DMS53 treated with DMSO at 0.1 percent for 48 hours (cell line): ENCODE results near the gene HOXB7.

Source experiments
- DNase-seq: peaks from one replicate; lab custom pipeline; 2025; ENCODE audit not compliant: unreplicated experiment; lab: John Stamatoyannopoulos, UW

Gene HOXB7

GRCh38 chr17:48568499-48569239 is 42.1 kb downstream of the HOXB7 start:
- no peak for DNase-seq

DNA sequence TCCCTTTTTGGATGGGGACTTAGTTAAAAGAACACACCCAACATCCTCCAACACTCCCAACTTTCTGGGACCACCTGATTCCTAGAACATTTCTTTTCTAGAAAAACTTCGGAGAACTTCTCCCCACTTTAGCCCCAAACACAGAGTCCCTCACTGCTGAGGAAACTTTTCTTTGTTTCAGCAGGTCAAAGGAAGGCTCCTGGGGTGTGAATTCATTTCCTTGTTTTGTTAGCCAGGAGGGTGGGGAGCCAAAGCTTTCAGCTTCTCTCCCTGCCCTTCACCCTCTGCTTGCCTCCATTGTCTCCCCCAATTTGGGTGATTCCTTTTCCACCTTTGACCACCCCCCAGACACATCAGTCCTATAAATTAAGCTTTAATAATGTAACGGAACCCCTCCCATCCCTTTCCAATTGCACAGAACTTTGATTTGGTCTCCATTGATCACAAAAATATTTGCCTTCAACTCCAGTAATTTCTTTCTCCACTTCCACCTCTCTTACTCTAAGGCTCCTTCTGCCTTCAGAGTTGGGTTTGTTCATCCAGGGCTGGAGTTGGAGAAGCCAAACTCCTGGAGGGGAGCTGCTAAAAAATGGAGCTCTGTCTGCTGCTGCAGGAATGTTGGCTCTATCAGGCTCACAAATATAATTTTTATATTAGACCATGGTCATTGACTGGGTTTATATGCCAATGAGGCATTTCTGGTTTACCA is 43.0 kb downstream of the HOXB7 start:
- no peak for DNase-seq

GRCh38 chr17:48567209-48567608 is 43.6 kb downstream of the HOXB7 start:
- no peak for DNase-seq

- DNase-seq: no peak
Measured at GRCh38 chr17:48566717-48567116, 44.1 kb downstream of the HOXB7 start.

- no peak for DNase-seq
Measured at GRCh38 chr17:48565925-48566710, 44.7 kb downstream of the HOXB7 start.

DNA sequence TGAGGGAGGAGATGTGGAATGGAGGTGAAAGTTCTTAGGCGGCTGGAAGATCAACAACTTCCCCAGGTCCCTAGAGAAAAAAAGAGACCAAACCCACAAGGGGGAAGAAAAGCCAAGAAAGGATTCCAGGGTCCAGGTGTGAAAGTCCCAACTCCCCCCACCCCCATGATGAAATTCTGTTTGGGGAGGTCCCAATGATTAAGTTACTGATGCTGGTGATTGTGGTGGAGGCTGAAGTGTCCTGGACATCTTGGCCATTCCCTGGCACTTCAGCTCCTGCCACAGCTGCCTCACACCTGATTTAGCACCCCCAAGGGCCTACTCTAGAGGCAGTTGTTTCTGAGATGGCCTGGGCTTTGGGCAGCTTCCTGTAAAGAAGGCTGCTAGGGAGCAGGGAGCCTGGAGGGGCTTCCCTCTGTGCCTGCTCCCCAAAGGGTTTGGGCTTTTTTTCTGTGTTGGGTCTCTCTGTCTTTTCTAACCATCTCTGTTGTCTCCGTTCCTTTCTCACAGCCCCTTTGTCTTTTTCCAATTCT is 45.7 kb downstream of the HOXB7 start:
- no peak for DNase-seq

- DNase-seq: no peak
Measured at GRCh38 chr17:48564188-48565021, 46.4 kb downstream of the HOXB7 start.

DNA sequence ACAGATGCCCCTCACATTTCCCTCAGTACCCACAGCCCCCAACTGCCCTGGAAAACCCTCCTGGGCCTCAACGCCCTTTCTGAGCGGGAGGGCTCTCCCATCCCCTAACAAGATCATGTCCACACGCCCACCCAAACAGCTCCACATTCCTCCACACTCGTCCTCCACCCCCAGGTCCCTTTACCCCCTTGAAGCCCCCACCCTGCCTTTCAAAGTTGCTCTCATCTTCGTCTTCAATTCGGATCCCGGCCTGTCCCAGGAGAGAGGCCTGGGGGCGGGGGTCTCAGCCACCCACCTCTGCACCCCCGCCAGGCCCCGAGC is 47.0 kb downstream of the HOXB7 start:
- no peak for DNase-seq

DNA sequence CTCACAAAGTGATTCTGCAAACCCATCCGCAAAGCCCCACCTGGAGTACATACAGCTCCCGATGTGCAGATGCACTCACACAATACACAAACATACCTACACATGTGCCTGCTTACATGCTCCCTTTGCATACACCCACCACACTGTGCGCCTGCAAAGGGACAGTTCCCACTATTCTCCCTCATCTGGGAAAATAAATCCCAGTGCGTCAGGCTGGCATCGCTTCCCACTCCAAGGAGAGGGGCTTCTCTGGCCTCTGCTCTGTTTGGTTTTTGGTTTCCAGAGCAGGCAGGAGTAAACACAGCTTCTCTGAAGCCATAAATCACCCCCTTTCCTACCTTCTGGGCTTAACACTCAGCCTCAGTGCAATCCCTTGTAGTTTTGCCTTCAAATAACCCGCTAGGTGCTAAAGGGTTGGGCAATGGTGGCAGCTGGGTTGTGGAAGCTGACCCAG is 47.4 kb downstream of the HOXB7 start:
- no peak for DNase-seq

DNA sequence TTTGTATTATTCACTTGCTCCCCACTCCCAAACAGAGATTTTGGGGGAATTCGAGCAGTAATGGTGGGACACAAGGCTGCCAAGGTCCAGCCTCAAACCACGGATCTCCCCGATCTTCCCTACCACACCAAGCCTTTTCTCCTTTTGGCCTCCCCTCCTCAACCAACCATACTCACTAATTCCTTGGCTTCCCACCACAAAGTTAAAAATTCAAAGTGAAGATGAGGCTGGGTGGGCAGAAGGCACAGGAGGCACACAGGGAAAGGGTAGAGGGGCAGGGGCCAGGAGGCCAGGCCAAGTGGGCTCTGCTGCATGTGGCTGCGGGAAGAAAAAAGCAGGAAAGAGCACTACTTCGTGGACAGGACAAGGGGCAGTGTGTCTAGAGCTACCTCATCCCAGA is 47.9 kb downstream of the HOXB7 start:
- DNase-seq: no peak

- no peak for DNase-seq
Measured at GRCh38 chr17:48561884-48562810, 48.7 kb downstream of the HOXB7 start.

GRCh38 chr17:48559840-48560817 is 50.7 kb downstream of the HOXB7 start:
- no peak for DNase-seq

DNA sequence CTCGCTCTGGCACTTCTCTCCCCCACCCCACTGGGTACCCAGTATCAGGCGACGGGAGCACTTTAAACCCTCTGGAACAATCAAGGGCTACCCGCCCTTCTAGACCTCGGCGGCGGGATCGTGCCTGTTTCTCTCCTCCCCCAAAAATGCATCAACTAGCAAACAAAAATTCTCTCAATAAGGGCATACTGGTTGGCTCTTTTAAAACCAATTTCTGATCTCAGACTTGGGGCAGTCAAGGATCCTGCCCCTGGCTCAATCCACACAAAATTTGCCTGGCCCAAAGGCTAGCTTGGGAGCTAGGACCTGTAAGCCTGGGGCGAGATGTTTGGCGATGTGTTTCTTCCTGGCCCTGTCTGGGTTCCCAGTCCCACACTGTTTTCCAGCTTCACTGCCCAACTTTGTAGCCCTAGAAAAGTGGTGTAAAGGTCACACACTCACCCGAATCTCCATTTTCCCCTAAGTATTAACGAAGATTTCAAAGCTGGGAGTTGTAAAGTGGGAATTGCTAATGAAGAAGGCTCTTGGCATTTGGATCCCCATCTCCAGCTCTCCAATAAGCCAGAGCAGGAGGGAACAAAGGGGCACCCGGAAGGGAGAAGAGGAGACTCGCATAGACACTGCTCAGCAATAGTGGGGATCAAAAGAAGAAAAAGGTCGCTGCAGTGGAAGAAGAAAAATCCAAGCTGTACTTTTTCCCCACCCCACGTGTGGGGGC is 51.5 kb downstream of the HOXB7 start:
- no peak for DNase-seq

GRCh38 chr17:48558831-48559121 is 52.0 kb downstream of the HOXB7 start:
- DNase-seq: no peak

- DNase-seq: no peak
Measured at GRCh38 chr17:48558057-48558830, 52.6 kb downstream of the HOXB7 start.
